Smooth muscle cell (in vitro differentiated cells): ENCODE data around the gene CDCA4. TPM values are rescaled to one million over a fixed set of nuclear protein-coding genes. Genes with fewer than 3 reads are reported as not detected.

Source experiments
- DNase-seq: peaks from one replicate; lab custom pipeline; 2025; ENCODE audit not compliant: unreplicated experiment; lab: John Stamatoyannopoulos, UW
- H2AFZ ChIP-seq: fragments of 200-600 bp; sonication (generic); 2 replicates; pipeline ENCODE4 v1.6.0; 2016; ENCODE audit warnings: antibody characterized with exemption, low read depth, mild to moderate bottlenecking
- H3F3A ChIP-seq: fragments of 200-600 bp; sonication (generic); 2 replicates; pipeline ENCODE4 v1.6.0; 2017; ENCODE audit warnings: antibody characterized with exemption, low read depth
- H3K27ac ChIP-seq: fragments of 200-600 bp; sonication (generic); 2 replicates; pipeline ENCODE4 v1.5.1; 2016; ENCODE audit warnings: low read depth, mild to moderate bottlenecking
- H3K27me3 ChIP-seq: fragments of 200-600 bp; sonication (generic); 2 replicates; pipeline ENCODE4 v1.6.1; 2016; ENCODE audit warnings: low read depth, mild to moderate bottlenecking
- H3K36me3 ChIP-seq: fragments of 200-600 bp; sonication (generic); 2 replicates; pipeline ENCODE4 v1.5.1; 2016; ENCODE audit warnings: low read depth
- H3K4me1 ChIP-seq: fragments of 200-600 bp; sonication (generic); 2 replicates; pipeline ENCODE4 v1.5.1; 2016; ENCODE audit warnings: low read depth
- H3K4me2 ChIP-seq: fragments of 200-600 bp; sonication (generic); 2 replicates; pipeline ENCODE4 v1.6.0; 2016; ENCODE audit warnings: mild to moderate bottlenecking
- H3K4me3 ChIP-seq: fragments of 200-600 bp; sonication (generic); 2 replicates; pipeline ENCODE4 v1.5.1; 2016; ENCODE audit warnings: mild to moderate bottlenecking
- H3K79me2 ChIP-seq: fragments of 200-600 bp; sonication (generic); 2 replicates; pipeline ENCODE4 v1.6.0; 2016; ENCODE audit warnings: low read depth, mild to moderate bottlenecking
- H3K9ac ChIP-seq: fragments of 200-600 bp; sonication (generic); 2 replicates; pipeline ENCODE4 v1.6.0; 2016; ENCODE audit warnings: low read depth
- H3K9me3 ChIP-seq: fragments of 200-600 bp; sonication (generic); replicated peaks from 2 replicates; pipeline ENCODE4 v1.5.1; 2016; ENCODE audit warnings: low read depth
- H4K20me1 ChIP-seq: fragments of 200-600 bp; sonication (generic); 2 replicates; pipeline ENCODE4 v1.6.0; 2016; ENCODE audit warnings: low read depth
- CTCF ChIP-seq: fragments of 200-600 bp; sonication (generic); IDR thresholded peaks from 2 replicates; pipeline ENCODE4 v1.5.1; 2017; ENCODE audit warnings: borderline replicate concordance, mild to moderate bottlenecking, antibody characterized with exemption; ENCODE audit not compliant: insufficient read depth, poor library complexity, severe bottlenecking
- WGBS: methylation state at CpG from one replicate; pipeline ENCODE4 v1.1.7; 2016; ENCODE audit warnings: low lambda C conversion rate; 5-methylcytosine and 5-hydroxymethylcytosine counted together
- polyA plus RNA-seq: library from polyadenylated mRNA; unstranded; fragments of >200 nt; fragmentation: Nextera tagmentation; extraction: Ambion mirVana; gene quantifications from 2 replicates; pipeline ENCODE4 v1.2.1, GENCODE V29; 2016
- total RNA-seq: library from RNA; depleted of rRNA; stranded (reverse); fragments of >200 nt; gene quantifications from 2 replicates; pipeline ENCODE4 v1.2.3, GENCODE V29; 2014

Gene CDCA4
- total and polyA plus RNA-seq, 2 experiments from 2014 or later, result 15.1 to 23.5 TPM

- no peaks in the 10 kb centered on the region for H3F3A ChIP-seq
- H3K27ac ChIP-seq, result no peak overlapping the region
- no peaks in the 10 kb centered on the region for H3K36me3 ChIP-seq
- WGBS, result 86% methylated on average over 22 of the region's 22 CpGs
- no peak for DNase-seq
- no peak overlapping the region for H3K4me2 ChIP-seq
- no peak overlapping the region for H3K9ac ChIP-seq
- no peaks in the 10 kb centered on the region for H3K27me3 ChIP-seq
- no peak for TF ChIP-seq CTCF
- no peak overlapping the region for H3K4me3 ChIP-seq
- H2AFZ ChIP-seq, result no peak overlapping the region
- no peaks in the 10 kb centered on the region for H3K9me3 ChIP-seq
- no peaks in the 10 kb centered on the region for H3K79me2 ChIP-seq
- H4K20me1 ChIP-seq, result no peaks in the 10 kb centered on the region
- no peaks in the 10 kb centered on the region for H3K4me1 ChIP-seq
These were observed 38.4 kb upstream of the CDCA4 start for GRCh38 chr14:105059035-105059924.

GRCh38 chr14:105058521-105059034 is 37.7 kb upstream of the CDCA4 start:
- no peak for TF ChIP-seq CTCF
- Histone ChIP-seq H2AFZ (no peak overlapping the region), H4K20me1 (no peaks in the 10 kb centered on the region), H3K4me1 (no peaks in the 10 kb centered on the region), H3K9ac (no peak overlapping the region), H3K79me2 (no peaks in the 10 kb centered on the region), H3K4me2 (no peak overlapping the region), H3K36me3 (no peaks in the 10 kb centered on the region), H3K9me3 (no peaks in the 10 kb centered on the region), H3K4me3 (no peak overlapping the region), H3F3A (no peaks in the 10 kb centered on the region), H3K27ac (no peak overlapping the region), H3K27me3 (no peaks in the 10 kb centered on the region)
- 95% methylated on average over 13 of the region's 14 CpGs for WGBS
- DNase-seq, result no peak

- WGBS, result 76% methylated on average over 22 of the region's 22 CpGs
- Histone ChIP-seq H3K27ac (no peak overlapping the region), H3K36me3 (no peaks in the 10 kb centered on the region), H3K4me2 (no peak overlapping the region), H3K9me3 (no peaks in the 10 kb centered on the region), H3F3A (no peaks in the 10 kb centered on the region), H2AFZ (no peak overlapping the region), H3K79me2 (no peaks in the 10 kb centered on the region), H3K9ac (no peak overlapping the region), H4K20me1 (no peaks in the 10 kb centered on the region), H3K4me1 (no peaks in the 10 kb centered on the region), H3K4me3 (no peak overlapping the region), H3K27me3 (no peaks in the 10 kb centered on the region)
- DNase-seq, result no peak
- no peak for TF ChIP-seq CTCF
These were observed 35.5 kb upstream of the CDCA4 start for GRCh38 chr14:105056303-105056831.
